Stimulated activated CD4-positive, alpha-beta T cell treated with anti-CD3 and anti-CD28 coated beads, Interleukin-4, amount 100 ng/mL, for 48 hours (primary cell): ENCODE results near the gene ELFN1.

Experiments
- DNase-seq, 2 donors: peaks; one replicate each; pipeline ENCODE4 v3.0.0-alpha.2; 2020; ENCODE audit warnings: low read depth in 2 of 2

The ELFN1 gene

GRCh38 chr7:1725199-1725690 lies 55.2 kb downstream of the ELFN1 start:
- DNase-seq, result no peak

DNA sequence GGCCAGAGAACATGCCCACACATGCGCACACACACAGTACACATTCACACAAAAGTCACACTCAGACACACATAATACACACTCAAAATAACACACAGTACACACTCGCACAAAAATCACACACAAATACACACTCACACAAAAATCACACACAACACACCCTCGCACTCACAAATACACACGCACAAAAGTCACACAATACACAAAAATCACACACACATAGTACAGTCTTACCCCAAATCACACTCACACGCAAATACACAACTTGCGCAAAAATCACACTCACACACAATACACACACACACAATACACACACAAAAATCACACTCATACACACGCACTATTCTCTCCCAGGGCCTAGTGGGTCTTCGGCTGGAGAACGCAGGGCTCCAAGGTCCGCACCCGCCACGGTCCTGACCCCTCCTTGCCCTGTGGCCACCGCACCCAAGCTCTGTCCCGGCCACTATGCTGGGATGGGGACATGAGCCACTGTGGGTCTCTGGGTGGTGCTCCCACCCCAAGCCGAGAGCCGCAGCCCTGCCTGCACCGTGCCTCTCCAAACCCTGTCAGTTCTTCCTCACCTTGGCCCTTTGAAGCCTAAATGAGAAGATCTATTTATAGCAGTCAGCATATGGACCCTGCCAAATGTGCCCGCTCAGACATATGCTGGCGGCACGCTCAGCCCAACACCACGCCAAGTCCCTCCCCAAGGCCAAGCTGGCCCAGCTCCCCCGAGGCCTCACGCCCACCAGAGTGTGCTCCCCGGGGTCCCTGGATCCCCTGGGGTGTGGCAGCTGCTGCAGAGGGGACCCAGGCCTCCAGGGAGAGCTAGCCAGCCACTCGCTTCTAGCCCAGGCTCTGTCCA lies 55.9 kb downstream of the ELFN1 start:
- DNase-seq, result no peak

DNA sequence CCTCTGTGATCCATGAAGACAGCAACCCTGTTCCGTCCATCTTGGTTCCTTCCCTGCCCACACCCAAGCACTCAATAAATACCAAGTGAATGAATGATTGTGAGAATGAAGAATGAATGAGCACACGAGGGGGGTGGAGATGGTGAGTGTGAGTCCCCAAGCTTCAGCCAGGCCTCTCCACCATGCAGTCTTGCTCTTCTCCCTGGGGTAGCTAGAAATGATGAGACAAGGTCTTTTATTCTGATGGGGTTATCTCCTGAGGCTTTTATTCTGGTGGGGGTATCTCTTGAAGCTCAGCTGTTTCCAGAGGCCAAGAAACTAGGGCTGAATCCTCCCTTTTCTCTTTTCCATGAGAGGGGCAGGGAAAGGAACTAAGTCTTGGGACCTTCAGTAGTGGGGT lies 57.0 kb downstream of the ELFN1 start:
- DNase-seq, result no peak

- no peak for DNase-seq
Observed at GRCh38 chr7:1727812-1728570, 57.9 kb downstream of the ELFN1 start.

DNA sequence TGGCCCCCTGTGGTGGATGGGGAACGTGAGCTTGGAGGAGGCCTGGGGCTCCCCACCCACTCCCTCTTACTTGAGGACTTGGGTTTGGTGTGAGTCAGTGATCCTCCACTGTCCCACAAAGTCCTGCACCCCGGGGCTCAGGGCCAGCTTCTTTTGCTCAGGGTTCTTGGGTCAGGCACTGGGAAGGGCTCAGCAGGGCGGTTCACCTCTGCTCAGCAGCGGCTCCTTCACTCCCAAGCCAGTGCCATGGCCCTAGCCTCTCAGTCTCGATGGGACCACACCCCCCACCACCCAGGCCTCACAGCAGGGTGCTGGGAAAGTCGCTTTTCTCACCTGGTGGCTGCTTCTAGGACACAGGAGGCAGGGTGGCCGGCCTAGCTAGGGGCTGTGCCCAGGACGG lies 59.1 kb downstream of the ELFN1 start:
- no peak for DNase-seq

DNA sequence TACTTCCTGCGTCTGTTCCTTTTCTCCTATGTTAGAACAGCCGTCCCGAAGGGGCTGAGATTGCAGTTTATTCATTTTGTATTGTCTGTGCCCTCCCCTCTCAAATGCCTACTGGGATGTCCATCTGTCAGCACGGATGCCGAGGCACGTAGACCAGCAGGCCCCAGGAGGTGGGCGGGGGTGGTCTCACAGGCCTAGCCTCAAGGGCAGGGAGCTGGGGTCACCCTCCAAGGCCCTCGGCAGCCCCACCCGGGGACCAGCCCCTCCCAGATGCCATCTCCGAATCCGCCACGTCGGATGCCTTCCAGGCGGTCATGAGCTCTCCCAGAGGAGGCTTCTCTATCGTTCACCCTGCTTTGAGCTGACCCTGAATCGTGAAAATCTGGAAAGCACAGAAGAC lies 59.7 kb downstream of the ELFN1 start:
- no peak for DNase-seq

DNA sequence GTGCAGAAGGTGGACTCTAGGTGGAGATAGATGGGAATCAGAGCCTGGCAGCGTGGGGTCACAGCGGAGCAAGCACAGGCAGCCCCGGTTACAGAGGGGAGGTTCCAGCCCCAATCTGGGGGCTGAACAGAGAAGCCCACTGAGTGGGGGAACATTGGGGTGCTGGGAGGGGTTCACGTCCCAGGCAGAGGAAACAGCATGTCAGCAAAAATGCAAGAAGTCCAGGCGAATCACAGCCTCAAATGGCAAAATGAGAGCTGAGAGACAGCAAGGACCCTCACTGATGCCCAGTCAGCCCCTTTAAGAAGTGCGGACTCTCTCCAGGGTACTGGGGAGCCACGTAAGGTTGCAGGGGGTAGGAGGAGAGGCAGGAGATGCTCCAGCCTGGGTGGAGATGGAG lies 62.0 kb downstream of the ELFN1 start:
- DNase-seq, result no peak

GRCh38 chr7:1732645-1733044 lies 62.6 kb downstream of the ELFN1 start:
- no peak for DNase-seq

GRCh38 chr7:1733206-1733907 lies 63.3 kb downstream of the ELFN1 start:
- no peak for DNase-seq

DNA sequence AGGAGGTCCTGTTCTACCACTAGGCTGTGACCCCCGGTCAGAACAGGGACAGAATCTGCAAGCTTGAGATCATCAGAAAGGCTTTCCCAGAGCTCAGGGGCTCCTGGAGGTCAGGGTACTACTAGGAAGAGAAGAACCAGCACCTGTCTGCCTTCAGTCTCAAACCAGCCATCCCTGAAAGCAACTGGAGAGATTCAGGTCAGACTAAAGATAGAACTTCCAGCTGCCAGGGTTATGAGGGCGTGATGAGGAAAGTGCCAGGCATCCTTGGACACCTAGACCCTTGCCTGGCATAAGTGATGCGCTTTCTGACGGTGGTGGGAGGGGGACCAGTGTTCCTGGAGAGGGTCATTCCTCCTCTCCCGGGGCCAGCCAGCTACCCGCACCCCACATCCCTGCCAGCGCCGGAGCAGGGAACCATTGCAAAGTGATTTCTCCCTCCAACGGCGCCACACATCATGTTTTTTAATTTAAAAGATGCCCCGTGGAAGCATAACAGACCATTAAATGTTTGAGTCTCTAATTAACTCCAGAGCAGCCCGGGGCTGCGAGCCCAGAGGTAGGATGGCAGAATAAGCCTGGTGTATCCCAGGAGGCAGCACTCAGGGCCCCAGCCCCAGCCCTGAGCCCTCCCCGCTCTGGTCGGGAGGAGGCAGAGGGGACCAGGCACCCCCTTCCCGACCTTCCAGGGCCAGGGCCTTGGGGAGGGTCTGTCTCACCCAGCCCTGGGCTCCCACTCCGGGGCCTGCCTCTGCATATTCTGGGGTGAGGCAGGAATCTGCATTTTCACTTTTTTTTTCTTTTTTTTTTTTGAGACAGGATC lies 64.0 kb downstream of the ELFN1 start:
- DNase-seq, result no peak

DNA sequence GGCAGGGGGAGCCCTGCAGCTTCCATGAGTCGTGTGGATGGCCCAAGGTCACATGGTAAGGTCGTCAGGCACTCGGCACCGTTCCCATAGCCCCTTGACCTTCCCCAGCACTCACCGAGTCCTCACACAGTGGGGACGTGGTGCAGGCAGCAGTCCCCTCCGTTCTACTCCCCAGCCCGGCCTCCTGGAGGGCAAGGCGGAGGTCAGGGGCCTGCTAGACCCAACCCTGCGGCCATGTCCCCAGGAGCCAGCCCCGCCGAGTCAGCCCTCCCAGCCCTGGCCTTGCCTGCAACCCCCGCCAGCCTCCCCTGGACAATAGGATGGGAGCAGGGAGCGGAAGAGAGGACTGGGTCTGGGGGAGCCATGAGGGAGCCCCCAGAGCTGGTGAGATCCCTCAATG lies 65.2 kb downstream of the ELFN1 start:
- DNase-seq, result no peak

DNA sequence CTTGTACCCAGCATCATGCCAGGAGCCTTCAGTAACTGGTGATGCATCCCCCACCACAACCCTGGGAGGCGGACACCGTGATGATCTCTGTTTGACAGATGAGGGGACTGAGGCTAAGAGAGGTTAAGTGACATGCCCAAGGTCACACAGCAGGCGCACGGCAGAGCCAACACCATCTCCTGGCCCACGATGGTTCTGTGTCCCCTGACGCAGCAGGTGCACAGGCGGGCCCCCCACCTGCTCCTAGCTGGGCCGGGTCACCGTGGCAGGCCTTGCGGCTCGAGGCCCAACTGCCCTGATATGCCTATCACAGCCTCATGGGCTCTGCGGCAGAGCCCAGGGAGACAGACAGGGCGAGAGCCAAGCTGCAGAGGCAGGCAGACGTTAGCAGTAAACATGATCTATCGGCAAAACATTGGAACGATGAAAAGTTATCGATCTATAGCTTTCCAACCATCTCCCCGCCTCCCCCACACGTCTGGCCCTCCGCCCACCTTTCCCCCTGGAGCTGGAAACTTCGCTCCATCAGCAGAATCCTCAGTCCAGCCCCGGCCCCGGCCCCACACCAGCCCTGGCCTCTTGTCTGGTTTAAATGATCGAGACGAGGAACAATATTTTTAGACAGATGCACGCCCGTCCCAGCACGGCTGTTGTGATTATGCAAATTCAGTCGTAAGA lies 65.9 kb downstream of the ELFN1 start:
- no peak for DNase-seq

DNA sequence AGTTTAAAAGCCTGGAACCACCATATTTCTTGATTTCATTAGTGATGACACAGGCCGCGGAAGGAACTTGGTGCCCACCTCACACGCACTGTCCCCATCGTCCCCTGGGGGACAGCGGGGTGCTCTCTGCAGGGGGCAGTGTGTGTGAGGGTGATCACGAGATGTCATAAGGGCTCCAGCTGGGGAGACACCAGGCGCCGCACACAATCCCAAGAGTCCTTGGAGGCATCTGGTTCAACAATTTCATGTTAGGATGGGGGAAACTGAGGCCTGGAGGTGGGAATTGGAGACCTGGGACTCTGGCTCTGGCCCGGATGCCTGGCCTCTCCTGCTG lies 66.4 kb downstream of the ELFN1 start:
- DNase-seq, result no peak

DNA sequence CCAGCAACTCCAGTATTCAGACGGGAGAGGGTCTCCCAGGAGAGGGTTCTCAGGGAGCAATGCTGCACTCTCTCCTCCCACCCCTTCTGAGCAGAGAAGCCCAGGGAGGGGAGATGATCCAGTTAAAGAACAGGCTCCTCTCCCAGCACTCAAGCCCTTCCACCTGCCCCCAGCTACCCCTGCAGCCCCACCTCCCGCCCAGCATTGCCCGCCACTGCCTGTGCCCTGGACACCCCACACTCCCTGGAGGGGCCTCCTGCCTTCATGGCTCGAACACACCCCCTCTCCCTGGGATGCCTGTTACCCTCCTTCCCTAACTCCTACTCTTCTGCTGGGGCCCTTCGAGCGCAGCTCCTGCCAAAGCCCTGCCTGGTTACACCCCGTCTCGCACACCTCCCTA lies 66.8 kb downstream of the ELFN1 start:
- DNase-seq, result no peak

GRCh38 chr7:1737523-1737922 lies 67.4 kb downstream of the ELFN1 start:
- no peak for DNase-seq

DNA sequence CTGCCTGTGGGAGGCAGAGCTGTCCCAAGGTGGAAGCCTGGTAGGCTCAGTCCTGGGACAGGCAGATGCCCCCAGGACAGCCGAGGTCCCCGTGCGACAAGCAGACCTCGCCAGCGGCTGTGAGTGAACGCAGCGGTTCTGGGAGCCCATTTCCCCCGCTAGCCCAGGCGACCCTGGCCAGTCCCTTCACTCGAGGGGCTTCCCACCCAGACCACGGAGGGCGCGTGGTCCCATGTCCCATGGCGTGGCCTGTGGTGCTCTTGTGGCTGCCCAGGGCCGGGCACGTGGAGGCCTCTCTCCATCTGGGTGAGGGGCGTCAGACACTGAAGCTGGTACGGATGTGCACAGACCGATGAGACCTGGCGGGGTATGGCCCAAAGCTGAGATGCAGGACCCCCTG lies 67.9 kb downstream of the ELFN1 start:
- no peak for DNase-seq

GRCh38 chr7:1738511-1738910 lies 68.4 kb downstream of the ELFN1 start:
- no peak for DNase-seq

DNA sequence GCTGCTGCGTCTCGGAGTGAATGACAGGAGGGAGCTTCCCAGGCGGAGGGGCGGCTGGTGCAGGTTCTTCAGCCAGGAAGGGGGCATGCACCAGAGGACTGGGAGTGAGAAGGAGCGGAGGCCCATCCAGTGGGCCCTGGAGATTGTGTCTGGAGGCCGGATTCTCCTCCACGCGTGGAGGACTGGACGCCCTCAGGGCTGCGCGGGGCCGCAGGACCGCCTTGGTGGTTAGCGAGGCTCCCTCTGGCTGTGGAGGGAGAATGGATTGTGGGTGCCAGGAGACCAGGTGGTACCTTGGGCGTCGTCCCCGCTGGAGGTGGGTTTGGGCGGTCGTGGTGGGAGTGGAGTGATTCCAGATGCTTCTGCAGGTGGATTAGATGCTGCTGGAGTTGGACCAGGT lies 68.9 kb downstream of the ELFN1 start:
- DNase-seq, result no peak

- no peak for DNase-seq
Observed at GRCh38 chr7:1739593-1739992, 69.5 kb downstream of the ELFN1 start.

GRCh38 chr7:1740214-1740613 lies 70.1 kb downstream of the ELFN1 start:
- DNase-seq, result no peak

DNA sequence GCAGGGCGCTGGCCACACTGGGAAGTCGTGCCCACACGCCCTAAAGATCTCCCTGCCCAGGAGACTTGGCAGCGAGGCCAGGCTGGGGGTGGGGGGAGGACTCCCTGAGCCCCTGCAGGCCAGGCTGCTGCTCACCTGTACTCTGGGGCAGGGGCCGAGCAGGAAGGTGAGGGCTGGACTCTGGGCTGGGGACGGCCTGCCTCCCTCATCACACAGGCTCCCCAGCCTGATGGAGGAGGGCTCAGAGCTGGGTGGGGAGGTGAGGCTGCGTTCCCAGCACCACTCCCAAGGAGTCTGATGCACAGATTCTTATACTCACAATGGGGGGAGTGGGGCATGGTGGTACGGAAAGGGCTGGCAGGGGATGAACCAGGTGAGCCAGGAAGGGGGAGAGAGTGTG lies 71.2 kb downstream of the ELFN1 start:
- no peak for DNase-seq
